ENCODE data around the gene ID3. TPM values are rescaled to one million over a fixed set of nuclear protein-coding genes. Genes with fewer than 3 reads are reported as not detected.
A peak's percentile ranks its signal among the peaks of the same experiment; 100 is the strongest.

Gene ID3
- total RNA-seq, 1 donor from 2014 or later, result 242 TPM

DNA sequence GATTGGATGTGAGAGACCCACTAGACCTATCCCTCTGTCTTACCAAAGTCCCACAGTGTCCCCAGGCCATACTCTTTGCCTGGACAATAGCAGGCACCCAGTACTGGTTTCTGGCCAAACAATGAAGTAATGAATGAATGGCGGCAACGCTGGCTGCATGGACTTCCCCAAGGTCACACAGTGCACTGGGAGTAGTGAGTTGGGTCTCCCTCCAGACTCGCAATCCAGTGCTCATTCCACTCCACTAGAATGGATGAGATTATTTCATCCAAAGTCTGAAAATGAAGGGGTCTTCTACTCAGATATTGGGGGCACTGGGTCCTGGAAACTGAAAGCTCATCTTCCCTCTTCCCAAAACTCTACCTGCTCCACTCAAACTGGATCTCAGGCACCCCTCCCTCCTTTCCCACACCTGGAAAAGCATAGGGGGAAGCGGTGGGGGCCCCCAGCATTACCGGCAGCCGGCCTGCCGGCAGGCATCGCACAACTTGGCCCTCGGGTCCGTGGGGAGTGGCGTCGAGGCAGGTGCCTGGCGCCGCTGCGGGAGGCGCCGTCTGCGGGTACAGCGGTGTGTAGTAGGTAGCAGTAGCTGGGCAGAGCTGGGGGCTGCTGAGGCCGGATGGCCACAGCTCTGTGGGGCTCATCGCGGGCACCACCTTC, 29.1 kb downstream of the ID3 start:
- ATAC-seq (no peak), DNase-seq (no peak)
- H3K36me3 ChIP-seq, result no peaks in the 10 kb centered on the region
- intact Hi-C loops (cut with DNase I), result no loop called here
- H3K4me3 ChIP-seq, result peak overlapping the region; percentile 52
- no peaks in the 10 kb centered on the region for H3K27me3 ChIP-seq
- H3K9me3 ChIP-seq, result no peaks in the 10 kb centered on the region
- H3K27ac ChIP-seq, result no peak overlapping the region
- H3K4me1 ChIP-seq, result peaks cover 50% of the 10 kb centered on the region
- TF ChIP-seq, protein P1, sequence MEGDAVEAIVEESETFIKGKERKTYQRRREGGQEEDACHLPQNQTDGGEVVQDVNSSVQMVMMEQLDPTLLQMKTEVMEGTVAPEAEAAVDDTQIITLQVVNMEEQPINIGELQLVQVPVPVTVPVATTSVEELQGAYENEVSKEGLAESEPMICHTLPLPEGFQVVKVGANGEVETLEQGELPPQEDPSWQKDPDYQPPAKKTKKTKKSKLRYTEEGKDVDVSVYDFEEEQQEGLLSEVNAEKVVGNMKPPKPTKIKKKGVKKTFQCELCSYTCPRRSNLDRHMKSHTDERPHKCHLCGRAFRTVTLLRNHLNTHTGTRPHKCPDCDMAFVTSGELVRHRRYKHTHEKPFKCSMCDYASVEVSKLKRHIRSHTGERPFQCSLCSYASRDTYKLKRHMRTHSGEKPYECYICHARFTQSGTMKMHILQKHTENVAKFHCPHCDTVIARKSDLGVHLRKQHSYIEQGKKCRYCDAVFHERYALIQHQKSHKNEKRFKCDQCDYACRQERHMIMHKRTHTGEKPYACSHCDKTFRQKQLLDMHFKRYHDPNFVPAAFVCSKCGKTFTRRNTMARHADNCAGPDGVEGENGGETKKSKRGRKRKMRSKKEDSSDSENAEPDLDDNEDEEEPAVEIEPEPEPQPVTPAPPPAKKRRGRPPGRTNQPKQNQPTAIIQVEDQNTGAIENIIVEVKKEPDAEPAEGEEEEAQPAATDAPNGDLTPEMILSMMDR (IDR thresholded peaks at IDR 0.05), result no peak

DNA sequence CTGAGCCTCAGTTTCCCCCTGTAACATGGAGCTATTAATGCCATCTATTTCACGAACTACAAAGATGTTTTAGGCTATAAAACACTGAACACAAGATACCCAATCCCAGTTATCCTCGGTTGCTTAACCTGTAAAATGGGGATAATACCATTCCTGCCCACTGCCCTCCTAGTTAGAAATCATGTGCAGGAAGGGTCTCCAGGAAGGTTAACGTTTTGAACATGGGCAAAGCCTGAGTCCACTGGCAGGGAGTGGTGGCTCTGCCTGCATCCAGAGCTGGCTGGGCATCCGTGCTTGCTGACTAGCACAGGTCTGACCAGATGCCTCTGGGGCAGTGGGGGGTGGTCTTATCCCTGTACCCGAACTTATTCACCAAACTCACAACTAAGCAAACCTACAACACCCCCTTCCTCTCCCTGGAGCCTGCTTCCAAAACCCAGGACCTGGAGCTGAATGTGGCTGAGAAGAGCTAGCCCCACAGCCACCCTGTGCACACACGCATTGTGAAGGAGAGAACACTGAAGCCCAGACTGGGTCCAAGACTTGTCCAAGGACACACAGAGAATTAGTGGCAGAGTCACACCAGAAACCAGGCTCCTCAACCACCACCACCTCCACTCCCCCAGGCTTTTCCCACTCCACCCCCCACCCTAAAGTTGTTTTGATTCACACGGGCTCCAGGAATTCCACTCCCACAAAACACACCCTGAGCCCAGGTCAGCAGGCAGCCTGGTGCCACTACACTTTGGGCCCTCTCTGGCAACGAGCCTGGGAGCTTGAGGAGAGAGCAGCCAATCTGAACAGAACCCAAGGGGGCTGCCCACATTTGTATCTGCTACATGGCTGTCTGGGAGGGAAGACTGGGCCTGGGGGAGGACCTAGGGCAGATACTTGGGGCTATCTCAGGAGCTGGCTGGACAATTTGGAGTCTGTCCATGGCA, 29.9 kb downstream of the ID3 start:
- no peaks in the 10 kb centered on the region for H3K36me3 ChIP-seq
- H3K27ac ChIP-seq, result no peak overlapping the region
- H3K4me3 ChIP-seq, result peak overlapping the region; percentile 10
- DNase-seq, result no peak
- peaks cover 57% of the 10 kb centered on the region for H3K4me1 ChIP-seq
- no peaks in the 10 kb centered on the region for H3K27me3 ChIP-seq
- no peaks in the 10 kb centered on the region for H3K9me3 ChIP-seq
- ATAC-seq, result no peak
- TF ChIP-seq, protein P1 (IDR thresholded peaks at IDR 0.05), result no peak
- intact Hi-C loops (cut with DNase I), result no loop called here

DNA sequence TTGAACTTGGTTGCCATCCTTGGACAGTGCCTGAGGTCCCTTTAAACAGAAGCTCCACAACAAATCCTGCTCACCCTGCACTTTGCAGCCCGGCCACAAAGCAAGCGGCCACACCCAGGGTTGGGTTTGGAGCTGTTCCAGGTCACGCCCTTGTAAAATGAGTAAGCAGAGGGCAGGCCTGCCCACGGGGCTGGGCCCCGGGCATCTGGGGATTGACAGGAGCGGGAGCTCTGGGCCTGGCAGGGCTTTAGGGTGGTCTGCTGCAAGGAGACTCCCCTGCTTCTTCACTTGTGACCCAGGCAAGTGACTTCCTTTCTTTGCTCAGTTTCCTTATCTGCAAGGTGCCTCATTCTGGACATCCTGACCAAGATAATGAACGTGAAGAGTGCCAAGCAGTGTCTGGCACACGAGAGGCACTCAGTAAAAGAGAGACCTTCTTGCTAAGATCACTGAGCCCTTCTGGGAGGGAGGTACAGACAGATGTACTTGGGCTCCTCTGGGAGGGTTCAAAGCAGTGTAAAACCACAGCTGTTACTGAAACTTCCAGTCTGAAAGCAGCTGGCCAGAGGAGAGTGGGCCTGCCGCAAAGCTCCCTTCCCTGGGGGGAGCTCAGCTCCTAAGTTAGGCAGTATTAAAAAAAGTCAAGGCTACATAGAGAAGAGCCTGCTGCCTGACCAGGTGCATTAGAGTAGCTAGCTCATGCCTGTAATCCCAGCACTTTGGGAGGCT, 30.9 kb downstream of the ID3 start:
- peak; percentile 87 for ATAC-seq
- Histone ChIP-seq H3K4me3 (peak overlapping the region; percentile 10), H3K36me3 (no peaks in the 10 kb centered on the region), H3K9me3 (no peaks in the 10 kb centered on the region), H3K27me3 (no peaks in the 10 kb centered on the region), H3K4me1 (peaks cover 57% of the 10 kb centered on the region), H3K27ac (peak overlapping the region; percentile 30)
- peak; percentile 91 for DNase-seq
- intact Hi-C loops (cut with DNase I), result no loop called here
- TF ChIP-seq, protein P1 (IDR thresholded peaks at IDR 0.05), result no peak

DNA sequence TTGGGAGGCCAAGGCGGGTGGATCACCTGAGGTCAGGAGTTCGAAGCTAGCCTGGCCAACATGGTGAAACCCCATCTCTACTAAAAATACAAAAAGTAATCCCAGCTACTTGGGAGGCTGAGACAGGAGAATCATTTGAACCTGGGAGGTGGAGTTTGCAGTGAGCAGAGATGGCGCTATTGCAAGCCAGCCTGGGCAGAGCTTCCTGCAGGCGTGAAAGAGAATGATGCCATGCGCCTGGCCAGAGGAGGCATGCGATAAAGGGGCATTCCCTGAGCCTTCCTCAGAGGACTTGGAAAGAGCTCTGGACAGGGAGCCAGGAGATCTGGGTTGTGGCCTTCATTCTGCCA, 31.4 kb downstream of the ID3 start:
- Histone ChIP-seq H3K9me3 (no peaks in the 10 kb centered on the region), H3K27ac (no peak overlapping the region), H3K4me3 (no peak overlapping the region), H3K4me1 (peaks cover 56% of the 10 kb centered on the region), H3K36me3 (no peaks in the 10 kb centered on the region), H3K27me3 (no peaks in the 10 kb centered on the region)
- DNase-seq (no peak), ATAC-seq (no peak)
- TF ChIP-seq, protein P1 (IDR thresholded peaks at IDR 0.05), result no peak
- intact Hi-C loops (cut with DNase I), result no loop called here

DNA sequence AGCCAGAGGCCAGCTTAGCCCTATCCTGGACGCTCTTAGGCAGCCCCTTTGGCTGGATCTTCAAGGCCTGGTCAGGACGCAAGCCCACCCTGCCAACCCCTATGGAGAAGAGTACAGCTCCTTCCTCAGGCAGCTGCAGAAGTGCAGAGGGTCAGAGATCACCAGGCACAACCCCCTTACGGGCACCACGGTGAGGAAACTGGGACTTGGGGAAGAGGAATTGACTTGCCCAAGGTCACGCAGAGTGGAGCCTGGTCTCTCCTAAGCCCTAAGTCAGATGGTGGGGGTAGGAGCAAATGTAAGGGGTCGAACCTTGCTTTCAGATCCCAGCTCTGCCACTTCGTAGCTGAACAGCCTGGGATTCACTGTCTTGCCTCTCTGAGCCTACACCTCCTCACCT, 31.9 kb downstream of the ID3 start:
- TF ChIP-seq, protein P1 (IDR thresholded peaks at IDR 0.05), result no peak
- H3K36me3 ChIP-seq, result no peaks in the 10 kb centered on the region
- DNase-seq (no peak), ATAC-seq (no peak)
- no peak overlapping the region for H3K4me3 ChIP-seq
- peaks cover 51% of the 10 kb centered on the region for H3K4me1 ChIP-seq
- no peaks in the 10 kb centered on the region for H3K9me3 ChIP-seq
- intact Hi-C loops (cut with DNase I), result no loop called here
- no peaks in the 10 kb centered on the region for H3K27me3 ChIP-seq
- H3K27ac ChIP-seq, result no peak overlapping the region
